K562 (cell line): ENCODE measurements around the gene SLC26A2. TPM values are rescaled to one million over a fixed set of nuclear protein-coding genes. Genes with fewer than 3 reads are reported as not detected.
A peak's percentile ranks its signal among the peaks of the same experiment; 100 is the strongest.

Experiments
- CHD7 ChIP-seq: fragments of 200-600 bp; sonication (generic); IDR thresholded peaks from one replicate; pipeline ENCODE4 v1.6.1; 2012; ENCODE audit warnings: mild to moderate bottlenecking, low read depth, low read length, inconsistent platforms
- MGA ChIP-seq: fragments of 450-650 bp; IDR thresholded peaks from 2 replicates; pipeline ENCODE4 v1.6.1; 2016; ENCODE audit warnings: mild to moderate bottlenecking, moderate library complexity
- polyA plus RNA-seq, 8 experiments: library from polyadenylated mRNA; depleted of rRNA in 4 of 8; stranded (reverse) in 5 of 8; unstranded in 3 of 8; fragments of >200 nt; fragmentation: Nextera tagmentation in 2 of 8; fragmentation: Illumina TruSeq in 1 of 8; extraction: Ambion mirVana in 2 of 8; extraction: Trizol in 1 of 8; gene quantifications; 2 replicates each; pipeline versions ENCODE4 v1.2.1 to v1.2.3, GENCODE V29; 2011 to 2014; ENCODE audit warnings: inconsistent platforms in 1 of 8, missing spikeins in 1 of 8
- total RNA-seq, 7 experiments: library from RNA; depleted of rRNA in 6 of 7; stranded (reverse); fragments of >200 nt in 6 of 7; fragmentation: Illumina TruSeq in 2 of 7; extraction: Trizol in 2 of 7; gene quantifications; 2 replicates each; pipeline versions ENCODE4 v1.2.1 to v1.2.3, GENCODE V29; 2011 to 2021; ENCODE audit warnings: low replicate concordance in 1 of 7

SLC26A2 gene
- total and polyA plus RNA-seq, 9 of the 15 experiments (the other 6 are each of a cell fraction or from before 2014, with no cell fraction given) = 1.1 to 6.3 (median 3.6) TPM

GRCh38 chr5:149931992-149932436 lies 28.5 kb upstream of the SLC26A2 start (continued):
- no peak for TF ChIP-seq CHD7
- peak; percentile 34 for TF ChIP-seq MGA
